Measurements from ENCODE around the gene MAML3.

GRCh38 chr4:140113653-140114052, 40.3 kb downstream of the MAML3 start:
- no peak for TF ChIP-seq EP300 (IDR thresholded peaks at IDR 0.05)
- TF ChIP-seq POLR2A (IDR thresholded peaks at IDR 0.05), result no peak
